GM12892 (cell line): ENCODE data around the gene MTURN.
A peak's percentile ranks its signal among the peaks of the same experiment; 100 is the strongest.

Experiments used
- DNase-seq: peaks from one replicate; pipeline ENCODE4 v3.0.0; 2011; ENCODE audit not compliant: insufficient read length
- FAIRE-seq: peaks from 2 replicates; lab custom pipeline; 2011; peaks lifted over from hg19 to GRCh38; lab: Jason Lieb, UNC
- POLR2A ChIP-seq: IDR thresholded peaks from 2 replicates; pipeline ENCODE4 v1.6.1; 2011; ENCODE audit warnings: low read depth, low read length, control low read depth
- POLR2AphosphoS5 ChIP-seq: IDR thresholded peaks from 2 replicates; pipeline ENCODE4 v1.6.1; 2011; ENCODE audit warnings: low read depth, low read length, control low read depth
- TAF1 ChIP-seq: IDR thresholded peaks from 2 replicates; pipeline ENCODE4 v1.6.1; 2011; ENCODE audit warnings: low read depth, mild to moderate bottlenecking, control low read depth, low read length, borderline replicate concordance

Gene MTURN

GRCh38 chr7:30175180-30175579 lies 40.4 kb downstream of the MTURN start:
- DNase-seq (no peak), FAIRE-seq (no peak)
- TF ChIP-seq POLR2AphosphoS5 (no peak), POLR2A (no peak), TAF1 (no peak)

DNA sequence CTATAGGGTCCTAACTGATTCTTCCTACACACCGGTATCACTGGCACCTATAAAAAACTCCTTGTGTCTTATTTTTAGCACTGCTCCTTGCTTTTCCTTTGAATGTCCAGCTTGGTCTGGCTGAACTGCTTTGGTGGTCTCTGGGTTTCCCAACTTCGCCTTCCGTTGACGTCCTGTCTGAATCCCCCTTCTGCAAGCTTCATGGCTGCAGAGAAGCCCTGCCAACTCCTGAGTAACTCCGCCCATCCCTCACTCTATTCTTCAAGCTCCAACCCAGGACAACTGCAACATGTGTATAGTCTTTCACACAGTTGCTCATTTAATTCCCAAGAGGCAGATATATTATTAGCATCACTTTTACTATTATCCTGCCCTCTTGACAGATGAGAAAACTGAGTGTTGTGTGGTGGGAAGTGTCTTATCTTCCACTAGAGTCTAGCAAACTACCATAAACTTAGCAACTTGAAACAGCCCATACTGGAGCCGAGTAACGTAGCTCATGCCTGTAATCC lies 40.9 kb downstream of the MTURN start:
- no peak for DNase-seq
- TF ChIP-seq POLR2A (no peak), POLR2AphosphoS5 (no peak), TAF1 (no peak)
- no peak for FAIRE-seq

DNA sequence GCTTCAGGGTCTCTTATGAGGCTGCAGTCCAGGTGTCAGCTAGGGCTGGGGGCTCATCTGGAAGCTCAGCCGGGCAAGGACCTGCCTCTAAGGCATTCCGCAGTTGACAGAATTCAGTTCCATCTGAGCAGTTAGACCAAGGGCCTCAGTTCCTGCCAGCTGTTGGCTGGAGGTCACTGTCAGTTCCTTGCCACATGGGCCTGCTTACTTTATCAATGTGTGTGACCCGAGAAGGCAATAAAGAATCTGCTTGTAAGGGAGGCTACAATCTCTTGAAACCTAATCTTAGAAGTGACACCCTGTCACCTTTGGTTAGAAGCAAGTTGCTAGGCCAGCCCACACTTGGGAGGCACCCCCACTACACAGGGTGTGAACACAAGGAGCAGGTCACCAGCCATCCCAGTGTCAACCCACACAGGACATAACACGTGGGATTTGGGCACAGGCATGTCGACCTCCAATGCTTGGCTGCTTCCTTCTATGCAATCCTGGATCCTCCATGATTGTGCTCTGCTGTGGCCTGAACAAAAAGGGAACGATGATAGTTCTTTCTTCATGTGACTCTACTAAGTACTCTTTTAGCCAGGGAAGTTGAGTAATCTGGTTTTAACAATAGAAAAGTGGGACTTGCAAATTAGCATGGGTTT lies 41.8 kb downstream of the MTURN start:
- no peak for FAIRE-seq
- TF ChIP-seq POLR2A (no peak), POLR2AphosphoS5 (no peak), TAF1 (no peak)
- DNase-seq = no peak

- TF ChIP-seq POLR2A (no peak), POLR2AphosphoS5 (no peak), TAF1 (no peak)
These were observed 42.4 kb downstream of the MTURN start for GRCh38 chr7:30177186-30177585.

DNA sequence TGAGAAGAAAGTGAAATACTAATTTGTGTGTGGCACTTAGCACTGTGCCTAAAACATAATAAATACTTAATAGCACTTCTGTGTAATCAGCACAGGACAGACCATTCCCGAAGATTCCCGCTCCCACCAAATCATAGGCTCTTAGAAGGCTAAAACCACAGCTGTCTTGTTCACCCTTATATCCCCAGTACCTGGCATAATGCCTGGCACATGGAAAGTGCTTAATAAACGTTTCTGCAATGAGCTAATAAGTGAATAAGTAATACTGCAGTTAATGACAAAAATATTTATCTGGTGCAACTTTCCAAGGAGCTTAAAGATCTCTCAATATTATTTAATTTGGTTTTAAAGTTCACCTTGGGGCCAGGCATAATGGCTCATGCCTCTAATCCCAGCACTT lies 43.2 kb downstream of the MTURN start:
- DNase-seq (no peak), FAIRE-seq (no peak)
- TF ChIP-seq POLR2AphosphoS5 = no peak
- no peak for TF ChIP-seq POLR2A
- no peak for TF ChIP-seq TAF1

More at GRCh38 chr7:30177186-30177585, 42.4 kb downstream of the MTURN start:
- DNase-seq = no peak
- FAIRE-seq = no peak

DNA sequence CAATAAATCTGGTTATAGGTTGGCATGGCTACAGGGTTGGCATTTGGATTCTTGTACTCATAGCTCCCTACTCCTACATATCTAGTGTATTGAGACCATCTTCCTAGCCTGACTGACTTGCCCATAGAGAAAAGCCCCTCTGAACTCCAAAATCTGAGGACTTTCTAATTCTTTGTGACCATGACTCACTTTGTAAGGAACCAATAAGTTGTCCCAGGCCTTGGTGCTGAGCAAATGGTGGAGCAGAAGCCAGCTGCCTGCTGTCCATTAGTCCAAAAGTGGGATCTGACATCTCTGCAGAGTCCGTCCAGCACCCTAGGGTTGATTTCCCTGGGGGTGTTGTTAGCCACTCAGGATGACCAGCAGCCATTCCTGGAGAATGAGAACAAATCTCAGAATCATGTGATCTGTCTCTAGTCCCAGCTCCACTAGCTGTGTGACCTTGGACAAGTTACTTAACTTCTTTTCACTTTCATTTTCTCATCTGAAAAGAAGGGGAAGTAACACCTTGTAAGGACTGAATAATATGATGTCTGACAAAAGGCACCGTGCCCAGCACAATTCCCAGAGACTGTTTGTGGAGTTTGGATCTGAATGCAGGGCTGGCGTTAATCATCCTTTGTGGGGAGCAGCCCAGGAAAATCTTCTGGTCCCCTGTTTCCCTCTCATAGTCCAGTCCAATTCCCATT lies 44.1 kb downstream of the MTURN start:
- TF ChIP-seq TAF1 = no peak
- no peak for TF ChIP-seq POLR2AphosphoS5
- no peak; the same call in 1 of the 2 replicates for TF ChIP-seq POLR2A
- FAIRE-seq = peak; percentile 73
- DNase-seq = no peak

GRCh38 chr7:30180718-30181117 lies 45.9 kb downstream of the MTURN start:
- DNase-seq (no peak), FAIRE-seq (no peak)
- TF ChIP-seq TAF1 (no peak), POLR2AphosphoS5 (no peak), POLR2A (no peak)

DNA sequence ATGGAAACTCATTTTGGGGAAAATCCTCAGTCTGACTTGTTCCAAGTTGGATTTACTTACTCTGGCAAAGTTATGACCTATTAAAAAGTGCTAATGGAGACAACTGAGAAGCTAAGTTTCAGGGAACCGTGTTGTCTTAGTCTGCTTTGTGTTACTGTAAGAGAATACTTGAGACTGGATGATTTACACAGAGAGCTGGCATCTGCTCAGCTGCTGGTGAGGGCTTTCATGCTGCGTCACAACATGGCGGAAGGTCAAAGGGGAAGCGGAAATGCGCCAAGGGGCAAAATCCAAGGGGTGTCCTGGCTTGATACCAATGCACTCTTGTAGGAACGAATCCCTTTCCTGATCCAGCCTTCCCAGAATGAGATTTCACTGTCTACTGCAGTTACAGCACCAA lies 46.4 kb downstream of the MTURN start:
- FAIRE-seq (peak; percentile 17), DNase-seq (no peak)
- no peak for TF ChIP-seq POLR2A
- no peak for TF ChIP-seq POLR2AphosphoS5
- no peak for TF ChIP-seq TAF1

DNA sequence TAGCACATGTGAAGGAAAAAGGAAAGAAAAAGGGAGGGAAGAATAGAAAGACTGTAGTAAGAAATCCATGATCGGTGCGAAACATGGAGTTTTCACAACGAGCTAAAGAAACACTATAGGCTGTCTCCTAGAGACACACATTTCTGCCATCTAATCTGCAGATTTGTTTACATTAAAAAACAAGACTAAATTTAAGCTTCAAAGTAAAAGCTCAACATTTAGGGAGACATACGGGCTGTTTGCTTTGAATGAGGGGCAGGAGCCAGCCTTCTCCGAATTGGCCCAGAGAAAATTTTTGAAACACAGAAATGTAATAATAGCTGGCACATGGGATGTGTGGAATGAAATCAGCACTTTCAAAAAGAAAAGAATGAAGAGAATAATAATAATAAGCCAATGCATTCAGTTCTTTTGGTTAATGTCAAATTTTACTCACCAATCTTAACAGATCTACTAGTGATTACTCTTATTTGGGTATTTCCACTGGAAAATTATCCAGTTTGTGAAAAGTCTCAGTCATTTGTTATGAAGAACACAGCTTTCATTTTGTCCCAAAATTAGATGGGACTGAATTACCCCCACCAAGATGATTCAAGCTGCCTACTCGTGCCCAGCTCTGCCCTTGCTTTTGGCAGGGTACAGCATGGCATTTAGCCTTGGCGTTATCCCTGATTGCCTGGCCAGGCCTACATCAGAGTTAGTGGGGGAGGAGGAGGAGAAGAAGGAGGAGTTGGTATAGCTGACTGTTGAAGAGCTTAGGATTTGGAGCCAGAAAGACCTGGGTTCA lies 47.1 kb downstream of the MTURN start:
- DNase-seq (no peak), FAIRE-seq (no peak)
- TF ChIP-seq TAF1 = no peak

DNA sequence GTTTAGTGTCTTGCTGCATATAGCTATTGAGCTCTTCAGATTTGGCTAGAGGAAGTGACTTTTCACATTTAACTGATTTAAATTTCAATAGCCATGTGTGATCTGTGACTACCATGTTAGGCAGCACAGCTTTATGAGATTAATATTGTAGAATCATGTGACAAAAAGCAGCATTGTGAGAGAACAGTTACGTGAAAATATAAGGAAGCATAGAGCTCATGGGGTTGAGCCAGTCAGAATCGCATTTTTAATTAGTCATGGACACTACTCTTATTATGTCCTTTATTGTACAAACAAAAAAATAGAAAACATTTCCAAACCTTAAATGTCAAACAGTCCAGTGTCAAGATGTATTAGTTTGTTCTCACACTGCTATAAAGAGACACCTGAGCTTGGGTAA lies 48.0 kb downstream of the MTURN start:
- no peak for DNase-seq
- no peak for TF ChIP-seq POLR2AphosphoS5
- TF ChIP-seq TAF1 = no peak
- TF ChIP-seq POLR2A = no peak
- no peak for FAIRE-seq

GRCh38 chr7:30183749-30184369 lies 49.1 kb downstream of the MTURN start:
- FAIRE-seq (no peak), DNase-seq (no peak)
- TF ChIP-seq POLR2AphosphoS5 (no peak), TAF1 (no peak), POLR2A (no peak)
